Esophagus muscularis mucosa (tissue), 3 donors: ENCODE results near the gene ETV2.

Source experiments
- POLR2A ChIP-seq: fragments of 450-650 bp; IDR thresholded peaks from one replicate; pipeline ENCODE4 v1.6.1; 2017; ENCODE audit warnings: antibody characterized with exemption, moderate library complexity, mild to moderate bottlenecking, low read depth
- POLR2AphosphoS5 ChIP-seq, 2 donors: sonication (generic); formaldehyde crosslinking; IDR thresholded peaks; one replicate each; pipeline ENCODE4 v1.6.1; 2017; ENCODE audit warnings: antibody characterized with exemption in 2 of 2
- TF ChIP-seq, protein P1 (sequence below), 3 experiments: fragments of 200-600 bp in 2 of 3; fragments of 450-650 bp in 1 of 3; sonication (generic) in 2 of 3; IDR thresholded peaks; one replicate each; pipeline ENCODE4 v1.5.1; 2017 to 2019; ENCODE audit warnings: antibody characterized with exemption in 3 of 3, mild to moderate bottlenecking in 2 of 3, moderate library complexity in 1 of 3

DNA sequence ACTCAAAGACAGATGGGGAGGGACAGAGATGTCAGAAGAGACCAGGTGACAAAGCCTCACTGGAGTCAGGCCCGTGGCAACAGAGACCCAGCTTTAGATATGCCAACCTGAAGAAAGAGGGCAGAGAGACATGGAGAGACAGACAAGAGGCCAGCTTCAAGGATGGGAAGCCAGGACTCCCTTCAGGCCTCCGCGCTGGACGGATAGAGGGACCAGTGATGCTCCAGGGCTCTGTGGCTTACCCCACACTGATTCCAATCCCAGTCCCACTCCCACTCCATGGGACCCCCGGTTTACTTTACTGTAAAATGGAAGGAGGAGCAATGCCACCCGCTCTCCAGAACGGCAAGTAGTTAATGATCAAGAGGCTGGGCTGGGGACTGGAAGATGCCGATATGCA, 1.7 kb upstream of the ETV2 start:
- TF ChIP-seq POLR2A (no peak), POLR2AphosphoS5 (IDR thresholded peaks at IDR 0.05) (no peak)
- TF ChIP-seq, protein P1, sequence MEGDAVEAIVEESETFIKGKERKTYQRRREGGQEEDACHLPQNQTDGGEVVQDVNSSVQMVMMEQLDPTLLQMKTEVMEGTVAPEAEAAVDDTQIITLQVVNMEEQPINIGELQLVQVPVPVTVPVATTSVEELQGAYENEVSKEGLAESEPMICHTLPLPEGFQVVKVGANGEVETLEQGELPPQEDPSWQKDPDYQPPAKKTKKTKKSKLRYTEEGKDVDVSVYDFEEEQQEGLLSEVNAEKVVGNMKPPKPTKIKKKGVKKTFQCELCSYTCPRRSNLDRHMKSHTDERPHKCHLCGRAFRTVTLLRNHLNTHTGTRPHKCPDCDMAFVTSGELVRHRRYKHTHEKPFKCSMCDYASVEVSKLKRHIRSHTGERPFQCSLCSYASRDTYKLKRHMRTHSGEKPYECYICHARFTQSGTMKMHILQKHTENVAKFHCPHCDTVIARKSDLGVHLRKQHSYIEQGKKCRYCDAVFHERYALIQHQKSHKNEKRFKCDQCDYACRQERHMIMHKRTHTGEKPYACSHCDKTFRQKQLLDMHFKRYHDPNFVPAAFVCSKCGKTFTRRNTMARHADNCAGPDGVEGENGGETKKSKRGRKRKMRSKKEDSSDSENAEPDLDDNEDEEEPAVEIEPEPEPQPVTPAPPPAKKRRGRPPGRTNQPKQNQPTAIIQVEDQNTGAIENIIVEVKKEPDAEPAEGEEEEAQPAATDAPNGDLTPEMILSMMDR (IDR thresholded peaks at IDR 0.05) = no peak
